GM12873 (cell line): ENCODE data around the gene GRIK5.

Experiments
- CTCF ChIP-seq: IDR thresholded peaks from 2 replicates; pipeline ENCODE4 v1.5.1; 2012; ENCODE audit warnings: low read depth, mild to moderate bottlenecking, moderate library complexity, low read length, control low read depth; ENCODE audit not compliant: insufficient read depth; ENCODE audit errors: missing control alignments

GRIK5 gene

GRCh38 chr19:41968751-41969595 is 101.0 kb downstream of the GRIK5 start:
- TF ChIP-seq CTCF, result no peak

- no peak for TF ChIP-seq CTCF
Measured at GRCh38 chr19:41967054-41967783, 102.8 kb downstream of the GRIK5 start.

GRCh38 chr19:41965106-41965505 is 104.9 kb downstream of the GRIK5 start:
- TF ChIP-seq CTCF, result no peak

GRCh38 chr19:41960973-41961372 is 109.0 kb downstream of the GRIK5 start:
- TF ChIP-seq CTCF, result no peak

GRCh38 chr19:41959056-41960053 is 110.7 kb downstream of the GRIK5 start, which contains the start of gene RABAC1:
Gene RABAC1, minus strand, starts transcription at chr19:41959321. Its CDS starts 29 bp downstream, at chr19:41959292.
- TF ChIP-seq CTCF, result peak; percentile 55

GRCh38 chr19:41958367-41959055 is 111.5 kb downstream of the GRIK5 start:
- TF ChIP-seq CTCF, result no peak
